ENCODE results near the gene ATG5.
"Not testable (repeated sequence)": the region's sequence is repeated elsewhere in the genome, so short reads cannot be mapped to it uniquely, and the experiment has no call there.

Gene ATG5

GRCh38 chr6:106237286-106237685 lies 88.3 kb downstream of the ATG5 start:
- Mint-ChIP-seq H3K4me1 (ENCODE audit: low read depth) (peaks cover 4% of the 10 kb centered on the region), H3K36me3 (ENCODE audit: low read depth) (peaks cover 33% of the 10 kb centered on the region), H3K27ac (no peak overlapping the region), H3K27me3 (ENCODE audit: low read depth) (no peaks in the 10 kb centered on the region), H3K9me3 (peaks cover 7% of the 10 kb centered on the region), H3K4me3 (no peak overlapping the region)

GRCh38 chr6:106229876-106230445 lies 95.6 kb downstream of the ATG5 start:
- not testable (repeated sequence) for H3K27me3 Mint-ChIP-seq (ENCODE audit: low read depth); H3K4me3 Mint-ChIP-seq
- H3K4me1 Mint-ChIP-seq (ENCODE audit: low read depth): peaks cover 25% of the 10 kb centered on the region

GRCh38 chr6:106227612-106228507 lies 97.7 kb downstream of the ATG5 start:
- Mint-ChIP-seq H3K4me3 (no peak overlapping the region), H3K27me3 (ENCODE audit: low read depth) (no peaks in the 10 kb centered on the region), H3K4me1 (ENCODE audit: low read depth) (peaks cover 27% of the 10 kb centered on the region), H3K27ac (no peak overlapping the region), H3K9me3 (no peaks in the 10 kb centered on the region), H3K36me3 (ENCODE audit: low read depth) (peaks cover 21% of the 10 kb centered on the region)

More at GRCh38 chr6:106229876-106230445, 95.6 kb downstream of the ATG5 start:
- not testable (repeated sequence) for H3K9me3 Mint-ChIP-seq, H3K27ac Mint-ChIP-seq
- H3K36me3 Mint-ChIP-seq (ENCODE audit: low read depth): peaks cover 27% of the 10 kb centered on the region

- no peak overlapping the region for H3K27ac Mint-ChIP-seq
- no peak overlapping the region for H3K4me3 Mint-ChIP-seq
- H3K36me3 Mint-ChIP-seq (ENCODE audit: low read depth): peaks cover 21% of the 10 kb centered on the region
Measured at GRCh38 chr6:106226676-106227075, 98.9 kb downstream of the ATG5 start.

GRCh38 chr6:106225581-106225980 lies 100.0 kb downstream of the ATG5 start:
- Mint-ChIP-seq H3K36me3 (ENCODE audit: low read depth) (peaks cover 21% of the 10 kb centered on the region), H3K27ac (no peak overlapping the region), H3K27me3 (ENCODE audit: low read depth) (no peaks in the 10 kb centered on the region)

More at GRCh38 chr6:106226676-106227075, 98.9 kb downstream of the ATG5 start:
- Mint-ChIP-seq H3K4me1 (ENCODE audit: low read depth) (peaks cover 27% of the 10 kb centered on the region), H3K9me3 (no peaks in the 10 kb centered on the region), H3K27me3 (ENCODE audit: low read depth) (no peaks in the 10 kb centered on the region)

GRCh38 chr6:106223300-106223930 lies 102.1 kb downstream of the ATG5 start:
- H3K36me3 Mint-ChIP-seq (ENCODE audit: low read depth): peaks cover 19% of the 10 kb centered on the region
- H3K9me3 Mint-ChIP-seq: no peaks in the 10 kb centered on the region
- H3K4me1 Mint-ChIP-seq (ENCODE audit: low read depth): peaks cover 31% of the 10 kb centered on the region
- no peak overlapping the region for H3K27ac Mint-ChIP-seq
- H3K27me3 Mint-ChIP-seq (ENCODE audit: low read depth): no peaks in the 10 kb centered on the region
- H3K4me3 Mint-ChIP-seq: no peak overlapping the region

More at GRCh38 chr6:106225581-106225980, 100.0 kb downstream of the ATG5 start:
- peaks cover 31% of the 10 kb centered on the region for H3K4me1 Mint-ChIP-seq (ENCODE audit: low read depth)
- no peaks in the 10 kb centered on the region for H3K9me3 Mint-ChIP-seq
- no peak overlapping the region for H3K4me3 Mint-ChIP-seq

- H3K4me1 Mint-ChIP-seq (ENCODE audit: low read depth): peaks cover 19% of the 10 kb centered on the region
- H3K36me3 Mint-ChIP-seq (ENCODE audit: low read depth): peaks cover 16% of the 10 kb centered on the region
- H3K4me3 Mint-ChIP-seq: no peak overlapping the region
- no peaks in the 10 kb centered on the region for H3K9me3 Mint-ChIP-seq
- no peaks in the 10 kb centered on the region for H3K27me3 Mint-ChIP-seq (ENCODE audit: low read depth)
- H3K27ac Mint-ChIP-seq: no peak overlapping the region
Measured at GRCh38 chr6:106220485-106220884, 105.1 kb downstream of the ATG5 start.

GRCh38 chr6:106216527-106216926 lies 109.0 kb downstream of the ATG5 start:
- Mint-ChIP-seq H3K27ac (no peak overlapping the region), H3K4me1 (ENCODE audit: low read depth) (peaks cover 20% of the 10 kb centered on the region), H3K9me3 (no peaks in the 10 kb centered on the region), H3K36me3 (ENCODE audit: low read depth) (peaks cover 13% of the 10 kb centered on the region), H3K4me3 (no peak overlapping the region), H3K27me3 (ENCODE audit: low read depth) (no peaks in the 10 kb centered on the region)

- Mint-ChIP-seq H3K9me3 (no peaks in the 10 kb centered on the region), H3K4me1 (ENCODE audit: low read depth) (peaks cover 16% of the 10 kb centered on the region), H3K4me3 (no peak overlapping the region), H3K27ac (no peak overlapping the region), H3K36me3 (ENCODE audit: low read depth) (peaks cover 17% of the 10 kb centered on the region), H3K27me3 (ENCODE audit: low read depth) (no peaks in the 10 kb centered on the region)
Measured at GRCh38 chr6:106215608-106216007, 110.0 kb downstream of the ATG5 start.

GRCh38 chr6:106214531-106214930 lies 111.0 kb downstream of the ATG5 start:
- Mint-ChIP-seq H3K4me3 (no peak overlapping the region), H3K27me3 (ENCODE audit: low read depth) (no peaks in the 10 kb centered on the region), H3K4me1 (ENCODE audit: low read depth) (peaks cover 12% of the 10 kb centered on the region), H3K27ac (no peak overlapping the region), H3K9me3 (no peaks in the 10 kb centered on the region), H3K36me3 (ENCODE audit: low read depth) (peaks cover 17% of the 10 kb centered on the region)

GRCh38 chr6:106213660-106214289 lies 111.8 kb downstream of the ATG5 start:
- H3K9me3 Mint-ChIP-seq: no peaks in the 10 kb centered on the region
- peaks cover 24% of the 10 kb centered on the region for H3K36me3 Mint-ChIP-seq (ENCODE audit: low read depth)
- no peak overlapping the region for H3K27ac Mint-ChIP-seq
- no peak overlapping the region for H3K4me3 Mint-ChIP-seq
- no peaks in the 10 kb centered on the region for H3K27me3 Mint-ChIP-seq (ENCODE audit: low read depth)
- peaks cover 16% of the 10 kb centered on the region for H3K4me1 Mint-ChIP-seq (ENCODE audit: low read depth)

- Mint-ChIP-seq H3K36me3 (ENCODE audit: low read depth) (peaks cover 30% of the 10 kb centered on the region), H3K9me3 (no peaks in the 10 kb centered on the region), H3K27ac (no peak overlapping the region), H3K27me3 (ENCODE audit: low read depth) (no peaks in the 10 kb centered on the region), H3K4me1 (ENCODE audit: low read depth) (peaks cover 16% of the 10 kb centered on the region), H3K4me3 (no peak overlapping the region)
Measured at GRCh38 chr6:106212576-106212975, 113.0 kb downstream of the ATG5 start.

- Mint-ChIP-seq H3K27ac (no peak overlapping the region), H3K36me3 (ENCODE audit: low read depth) (peaks cover 50% of the 10 kb centered on the region), H3K9me3 (peaks cover 14% of the 10 kb centered on the region), H3K27me3 (ENCODE audit: low read depth) (no peaks in the 10 kb centered on the region), H3K4me3 (no peak overlapping the region), H3K4me1 (ENCODE audit: low read depth) (peaks cover 24% of the 10 kb centered on the region)
Measured at GRCh38 chr6:106206905-106207304, 118.7 kb downstream of the ATG5 start.

- H3K36me3 Mint-ChIP-seq (ENCODE audit: low read depth): peaks cover 50% of the 10 kb centered on the region
- peaks cover 14% of the 10 kb centered on the region for H3K9me3 Mint-ChIP-seq
- peaks cover 28% of the 10 kb centered on the region for H3K4me1 Mint-ChIP-seq (ENCODE audit: low read depth)
- no peak overlapping the region for H3K4me3 Mint-ChIP-seq
- H3K27ac Mint-ChIP-seq: no peak overlapping the region
- no peaks in the 10 kb centered on the region for H3K27me3 Mint-ChIP-seq (ENCODE audit: low read depth)
Measured at GRCh38 chr6:106204961-106205360, 120.6 kb downstream of the ATG5 start.

Measured in T-helper 1 cell treated with Interleukin-12 subunit alpha and Interleukin-12 subunit beta and Interleukin-4 antibody, amounts not matched to agents 30 μg/mL and 1 μg/mL, for 36 hours (primary cell).